ENCODE results near the gene PPIF. TPM values are rescaled to one million over a fixed set of nuclear protein-coding genes. Genes with fewer than 3 reads are reported as not detected.

The PPIF gene
- total and polyA plus RNA-seq, 2 donors, result 13.6 to 34.9 TPM

DNA sequence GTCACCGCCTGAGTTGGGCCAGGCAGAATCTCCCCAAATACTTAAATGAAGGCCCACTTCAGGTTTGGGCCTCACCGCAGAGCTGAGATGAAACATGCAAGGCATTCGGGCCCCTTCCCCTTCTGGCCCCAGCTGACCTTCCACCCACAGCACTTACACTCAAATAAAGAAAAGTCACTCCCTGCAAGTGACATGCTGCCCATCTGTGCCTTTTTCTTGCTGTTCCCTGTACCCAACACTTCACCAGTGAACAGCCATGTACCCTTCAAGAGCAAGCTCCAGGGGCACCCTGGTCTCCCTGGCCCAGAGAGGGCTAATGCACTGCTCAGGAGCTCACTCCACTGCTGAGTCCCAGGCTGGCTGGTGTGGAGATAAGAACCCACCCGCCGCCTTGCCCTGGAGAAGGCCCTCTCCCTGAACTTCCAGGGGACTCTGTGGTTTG is 57.4 kb downstream of the PPIF start:
- Histone ChIP-seq H3K27ac (ENCODE audit: low read depth in 1 of 2, low read length in 1 of 2) (no peak overlapping the region), H3K4me1 (ENCODE audit: control insufficient read depth in 2 of 2, insufficient read depth in 2 of 2, low read length in 2 of 2) (peaks cover 0 to 15% of the 10 kb centered on the region in 2 donors), H3K4me3 (ENCODE audit: low read length in 2 of 2) (no peak overlapping the region), H3K27me3 (ENCODE audit: control insufficient read depth in 2 of 2, insufficient read depth in 1 of 2, low read length in 1 of 2) (peaks cover 0 to 17% of the 10 kb centered on the region in 2 donors), H3K9me3 (ENCODE audit: control insufficient read depth in 2 of 2, insufficient read depth in 1 of 2, low read length in 1 of 2) (no peaks in the 10 kb centered on the region), H3K36me3 (ENCODE audit: control insufficient read depth in 2 of 2, insufficient read depth in 2 of 2, low read length in 1 of 2) (no peaks in the 10 kb centered on the region)
- 83% methylated on average over 5 of the region's 5 CpGs for WGBS
- no peak for DNase-seq (ENCODE audit: low read depth in 6 of 9, low spot score in 9 of 9)

Other genes with a start within 250 kb of the PPIF start
- 1.2 TPM for gene ZCCHC24, start 98.2 kb downstream of the PPIF start, total RNA-seq
- gene ZCCHC24, start 98.2 kb downstream of the PPIF start, polyA plus RNA-seq, result 5.4 TPM
- gene EIF5AL1, start 165.1 kb downstream of the PPIF start, total RNA-seq, result 0.28 TPM
- gene EIF5AL1, start 165.1 kb downstream of the PPIF start, polyA plus RNA-seq, result 0.39 TPM
- gene SFTPA2, start 212.9 kb downstream of the PPIF start, total RNA-seq, result 2.3 TPM
- gene SFTPA2, start 212.9 kb downstream of the PPIF start, polyA plus RNA-seq, result 14.6 TPM

Measured in thymus (tissue), 11 donors.